H9 (cell line): ENCODE results near the gene MLC1. TPM values are rescaled to one million over a fixed set of nuclear protein-coding genes. Genes with fewer than 3 reads are reported as not detected.

ENCODE experiments used
- DNase-seq: peaks from one replicate; pipeline ENCODE4 v3.0.0-alpha.2; 2017
- H2AFZ ChIP-seq: one replicate; pipeline ENCODE4 v1.6.1; 2013; ENCODE audit warnings: mild to moderate bottlenecking, low read length, control low read depth, moderate library complexity
- H2AK5ac ChIP-seq: 2 replicates; pipeline ENCODE4 v1.6.1; 2013; ENCODE audit warnings: low read length, control low read depth, mixed read lengths; ENCODE audit not compliant: insufficient read length
- H2BK120ac ChIP-seq: one replicate; pipeline ENCODE4 v1.6.1; 2013; ENCODE audit warnings: low read depth, mild to moderate bottlenecking, low read length, control low read depth, inconsistent platforms; ENCODE audit not compliant: poor library complexity, severe bottlenecking
- H2BK12ac ChIP-seq: 2 replicates; pipeline ENCODE4 v1.6.1; 2013; ENCODE audit warnings: low read length, control low read depth, mixed read lengths, low read depth; ENCODE audit not compliant: insufficient read length
- H2BK15ac ChIP-seq: 2 replicates; pipeline ENCODE4 v1.6.1; 2013; ENCODE audit warnings: low read depth, low read length, control low read depth
- H2BK20ac ChIP-seq: one replicate; pipeline ENCODE4 v1.6.1; 2013; ENCODE audit warnings: low read depth, mild to moderate bottlenecking, low read length, control low read depth, inconsistent platforms; ENCODE audit not compliant: poor library complexity, severe bottlenecking
- H2BK5ac ChIP-seq: 2 replicates; pipeline ENCODE4 v1.6.1; 2013; ENCODE audit warnings: low read length, control low read depth, mixed read lengths; ENCODE audit not compliant: insufficient read length
- H3K14ac ChIP-seq: 2 replicates; pipeline ENCODE4 v1.6.1; 2013; ENCODE audit warnings: low read length, control low read depth; ENCODE audit not compliant: insufficient read depth
- H3K18ac ChIP-seq: 2 replicates; pipeline ENCODE4 v1.6.1; 2013; ENCODE audit warnings: low read depth, mild to moderate bottlenecking, mixed read lengths, low read length, control low read depth; ENCODE audit not compliant: insufficient read length
- H3K23ac ChIP-seq: 2 replicates; pipeline ENCODE4 v1.6.1; 2013; ENCODE audit warnings: low read length, control low read depth, mixed read lengths, low read depth; ENCODE audit not compliant: insufficient read length
- H3K23me2 ChIP-seq: 2 replicates; pipeline ENCODE4 v1.6.1; 2013; ENCODE audit warnings: low read depth, mild to moderate bottlenecking, mixed read lengths, low read length, control low read depth; ENCODE audit not compliant: insufficient read length, poor library complexity, severe bottlenecking
- H3K27ac ChIP-seq: 2 replicates; pipeline ENCODE4 v1.5.1; 2013; ENCODE audit warnings: low read length, control low read depth, mixed read lengths, low read depth; ENCODE audit not compliant: insufficient read length
- H3K27me3 ChIP-seq: 2 replicates; pipeline ENCODE4 v1.6.1; 2013; ENCODE audit warnings: low read length, control low read depth, inconsistent platforms; ENCODE audit not compliant: insufficient read depth
- H3K4ac ChIP-seq: 2 replicates; pipeline ENCODE4 v1.6.1; 2013; ENCODE audit warnings: low read depth, mild to moderate bottlenecking, control low read depth, inconsistent platforms, low read length, moderate library complexity
- H3K4me1 ChIP-seq: 2 replicates; pipeline ENCODE4 v1.6.1; 2013; ENCODE audit warnings: low read length, control low read depth, inconsistent platforms; ENCODE audit not compliant: insufficient read depth
- H3K4me2 ChIP-seq: 2 replicates; pipeline ENCODE4 v1.6.1; 2013; ENCODE audit warnings: low read length, control low read depth, mixed read lengths; ENCODE audit not compliant: insufficient read length, insufficient read depth
- H3K56ac ChIP-seq: 2 replicates; pipeline ENCODE4 v1.6.1; 2013; ENCODE audit warnings: low read depth, mild to moderate bottlenecking, mixed read lengths, low read length, control low read depth; ENCODE audit not compliant: insufficient read length
- H3K79me1 ChIP-seq: 2 replicates; pipeline ENCODE4 v1.6.1; 2013; ENCODE audit warnings: low read depth, mild to moderate bottlenecking, moderate library complexity, low read length, control low read depth, inconsistent platforms; ENCODE audit not compliant: insufficient read depth, poor library complexity, severe bottlenecking
- H3K79me2 ChIP-seq: 2 replicates; pipeline ENCODE4 v1.6.1; 2013; ENCODE audit warnings: low read length, control low read depth, inconsistent platforms; ENCODE audit not compliant: insufficient read depth
- H3K9ac ChIP-seq: 2 replicates; pipeline ENCODE4 v1.6.1; 2013; ENCODE audit warnings: low read length, control low read depth, mixed read lengths; ENCODE audit not compliant: insufficient read length; ENCODE audit errors: extremely low read depth
- H3K9me3 ChIP-seq: one replicate; pipeline ENCODE4 v1.6.1; 2013; ENCODE audit warnings: low read depth, low read length, inconsistent platforms; ENCODE audit not compliant: control insufficient read depth
- H3T11ph ChIP-seq: one replicate; pipeline ENCODE4 v1.6.1; 2013; ENCODE audit warnings: mild to moderate bottlenecking, low read length, control low read depth, inconsistent platforms
- H4K20me1 ChIP-seq: one replicate; pipeline ENCODE4 v1.6.1; 2013; ENCODE audit not compliant: control insufficient read depth, insufficient read length, insufficient read depth
- H4K5ac ChIP-seq: 2 replicates; pipeline ENCODE4 v1.6.1; 2013; ENCODE audit warnings: low read depth, mild to moderate bottlenecking, mixed read lengths, low read length, control low read depth; ENCODE audit not compliant: insufficient read length
- H4K8ac ChIP-seq: replicated peaks from 2 replicates; pipeline ENCODE4 v1.6.1; 2013; ENCODE audit warnings: low read length, control low read depth, mixed read lengths, low read depth; ENCODE audit not compliant: insufficient read length
- H4K91ac ChIP-seq: 2 replicates; pipeline ENCODE4 v1.6.1; 2013; ENCODE audit warnings: low read depth, mild to moderate bottlenecking, moderate library complexity, mixed read lengths, low read length, control low read depth; ENCODE audit not compliant: insufficient read length
- H3K27ac Mint-ChIP-seq, 3 experiments: 2 replicates in 2 of 3; 3 replicates in 1 of 3; pipeline ENCODE4 v1.8.0; 2020 to 2021; ENCODE audit warnings: mixed read lengths in 3 of 3, mild to moderate bottlenecking in 1 of 3, moderate library complexity in 1 of 3
- H3K27me3 Mint-ChIP-seq: 2 replicates; pipeline ENCODE4 v1.8.0; 2021; ENCODE audit warnings: low read depth, mild to moderate bottlenecking, moderate library complexity, mixed read lengths
- H3K36me3 Mint-ChIP-seq, 3 experiments: 2 replicates in 2 of 3; 3 replicates in 1 of 3; pipeline ENCODE4 v1.8.0; 2020 to 2021; ENCODE audit warnings: low read depth in 3 of 3, mixed read lengths in 3 of 3; ENCODE audit not compliant: insufficient read depth in 1 of 3
- H3K4me1 Mint-ChIP-seq, 2 experiments: 2 replicates each; pipeline ENCODE4 v1.8.0; 2020; ENCODE audit warnings: mixed read lengths in 2 of 2
- H3K4me3 Mint-ChIP-seq, 2 experiments: 2 replicates in 1 of 2; 3 replicates in 1 of 2; pipeline ENCODE4 v1.8.0; 2020 to 2021; ENCODE audit warnings: mild to moderate bottlenecking in 2 of 2, mixed read lengths in 2 of 2, moderate library complexity in 1 of 2
- H3K9me3 Mint-ChIP-seq, 2 experiments: 2 replicates in 1 of 2; 3 replicates in 1 of 2; pipeline ENCODE4 v1.8.0; 2020; ENCODE audit warnings: mild to moderate bottlenecking in 2 of 2, mixed read lengths in 2 of 2, moderate library complexity in 1 of 2
- CTCF ChIP-seq: fragments of 200-600 bp; sonication (generic); conservative IDR thresholded peaks from 3 replicates; pipeline ENCODE4 v1.8.0; 2021; ENCODE audit warnings: antibody characterized with exemption, mild to moderate bottlenecking
- WGBS: extraction: QIAGEN DNeasy Blood & Tissue Kit; methylation state at CpG from one replicate; pipeline ENCODE4 v1.1.7; 2013; ENCODE audit warnings: missing lambda C conversion rate, low lambda C conversion rate, mixed read lengths; ENCODE audit not compliant: insufficient read length; ENCODE audit errors: extremely low coverage; 5-methylcytosine and 5-hydroxymethylcytosine counted together
- total RNA-seq: library from RNA; stranded (reverse); gene quantifications from 2 replicates; pipeline ENCODE4 v1.2.1, GENCODE V29; 2021

MLC1 gene
- total RNA-seq, 1 experiment from 2014 or later: not detected

- no peak overlapping the region for H3K4me2 ChIP-seq
- H2AFZ ChIP-seq: no peak overlapping the region
- H4K5ac ChIP-seq: no peak overlapping the region
- no peak overlapping the region for H4K91ac ChIP-seq
- H3K9me3 ChIP-seq: no peaks in the 10 kb centered on the region
- no peak overlapping the region for H3K4me3 Mint-ChIP-seq
- no peaks in the 10 kb centered on the region for H3K79me2 ChIP-seq
- no peak overlapping the region for H3K23ac ChIP-seq
- no peaks in the 10 kb centered on the region for H3K79me1 ChIP-seq
- no peaks in the 10 kb centered on the region for H3K23me2 ChIP-seq
- no peak overlapping the region for H4K8ac ChIP-seq
- no peak overlapping the region for H3K4ac ChIP-seq
- TF ChIP-seq CTCF: no peak
- no peak overlapping the region for H3K27ac ChIP-seq
- H3K9me3 Mint-ChIP-seq: peaks cover 0 to under 1% of the 10 kb centered on the region in 2 experiments; a peak in 2 of 5 replicates
- no peak overlapping the region for H3T11ph ChIP-seq
- no peaks in the 10 kb centered on the region for H4K20me1 ChIP-seq
- H2BK20ac ChIP-seq: no peak overlapping the region
- DNase-seq: no peak
- no peaks in the 10 kb centered on the region for H3K4me1 Mint-ChIP-seq
- no peak overlapping the region for H2BK12ac ChIP-seq
- H3K27ac Mint-ChIP-seq: no peak overlapping the region
- no peaks in the 10 kb centered on the region for H3K27me3 ChIP-seq
- H3K4me1 ChIP-seq: no peaks in the 10 kb centered on the region
- H3K18ac ChIP-seq: no peak overlapping the region
- WGBS: no CpG with 5 or more reads among the region's 30 CpGs
- H3K9ac ChIP-seq: no peak overlapping the region
- no peak overlapping the region for H2BK120ac ChIP-seq
- H2BK5ac ChIP-seq: no peak overlapping the region
- no peaks in the 10 kb centered on the region for H3K36me3 Mint-ChIP-seq
- no peak overlapping the region for H2BK15ac ChIP-seq
- H3K14ac ChIP-seq: no peak overlapping the region
- no peak overlapping the region for H3K56ac ChIP-seq
- 0 out of 2 replicates have a peak, but pooled peaks cover 4% of the 10 kb centered on the region for H3K27me3 Mint-ChIP-seq
- no peak overlapping the region for H2AK5ac ChIP-seq
Measured at GRCh38 chr22:50044485-50045118, 40.6 kb downstream of the MLC1 start.
